ENCODE measurements around the gene MED29.
A peak's percentile ranks its signal among the peaks of the same experiment; 100 is the strongest.

GRCh38 chr19:39390751-39391437 lies at the start of gene MED29, which contains the start of gene PAF1:
- TF ChIP-seq CTCF (IDR thresholded peaks at IDR 0.05) (no peak), POLR2A (IDR thresholded peaks at IDR 0.05) (peak; percentile 96)
